ENCODE data around the gene SLC39A11.
"Not testable (repeated sequence)": the region's sequence is repeated elsewhere in the genome, so short reads cannot be mapped to it uniquely, and the experiment has no call there.

SLC39A11 gene

GRCh38 chr17:73107191-73107590 lies 14.7 kb upstream of the SLC39A11 start:
- DNase-seq: no peak

GRCh38 chr17:73105431-73105830 lies 12.9 kb upstream of the SLC39A11 start:
- no peak for DNase-seq

GRCh38 chr17:73104450-73104849 lies 12.0 kb upstream of the SLC39A11 start:
- DNase-seq: no peak

GRCh38 chr17:73103641-73104335 lies 11.3 kb upstream of the SLC39A11 start:
- DNase-seq: no peak

GRCh38 chr17:73101031-73101430 lies 8.5 kb upstream of the SLC39A11 start:
- no peak for DNase-seq

- DNase-seq: no peak
These were observed 7.9 kb upstream of the SLC39A11 start for GRCh38 chr17:73100363-73100762.

GRCh38 chr17:73099511-73099910 lies 7.0 kb upstream of the SLC39A11 start:
- DNase-seq: no peak

- peak in 1 of 2 experiments; percentile 10 for DNase-seq
These were observed 6.4 kb upstream of the SLC39A11 start for GRCh38 chr17:73098919-73099318.

- DNase-seq: not testable (repeated sequence)
These were observed 5.7 kb upstream of the SLC39A11 start for GRCh38 chr17:73097973-73098765.

- peak in 1 of 2 experiments; percentile 10 for DNase-seq
These were observed 4.4 kb upstream of the SLC39A11 start for GRCh38 chr17:73096866-73097265.

- no peak for DNase-seq
These were observed 3.7 kb upstream of the SLC39A11 start for GRCh38 chr17:73096211-73096610.

- no peak for DNase-seq
These were observed 798 bp upstream of the SLC39A11 start for GRCh38 chr17:73093286-73093685.

- no peak for DNase-seq
These were observed 542 bp downstream of the SLC39A11 start for GRCh38 chr17:73091770-73092522.

- no peak for DNase-seq
These were observed 1.1 kb downstream of the SLC39A11 start for GRCh38 chr17:73091410-73091769.

GRCh38 chr17:73090396-73091202 lies 1.9 kb downstream of the SLC39A11 start:
- DNase-seq: no peak

- no peak for DNase-seq
These were observed 2.9 kb downstream of the SLC39A11 start for GRCh38 chr17:73089322-73090317.

GRCh38 chr17:73088561-73088960 lies 3.9 kb downstream of the SLC39A11 start:
- DNase-seq: no peak

- no peak for DNase-seq
These were observed 9.1 kb downstream of the SLC39A11 start for GRCh38 chr17:73083432-73083831.

GRCh38 chr17:73074566-73074965 lies 17.9 kb downstream of the SLC39A11 start:
- peak in 1 of 2 experiments; percentile 15 for DNase-seq

- DNase-seq: no peak
These were observed 20.1 kb downstream of the SLC39A11 start for GRCh38 chr17:73072219-73072962.
